Measurements from ENCODE around the gene KIF5A. TPM values are rescaled to one million over a fixed set of nuclear protein-coding genes. Genes with fewer than 3 reads are reported as not detected.

The KIF5A gene
- polyA plus RNA-seq, 1 of the 3 experiments (the other 2 are of a cell fraction) = 6.2 TPM

- ChIA-PET POLR2A (interaction anchor here (1.3 to 2.2 kb wide), 4 partner anchors 10 to 32 kb away, joined by 3 to 8 read pairs (median 5); no protein-coding TSS in a partner anchor), CTCF (interaction anchor here (0.5 to 2.1 kb wide), 6 partner anchors 14 to 426 kb away, joined by 3 to 5 read pairs (median 4); partner anchors contain the start of genes GLI1 and NAB2)
- no peak overlapping the region for H3K9ac ChIP-seq
- 91% methylated on average over 8 of the region's 9 CpGs for WGBS (ENCODE audit: low lambda C conversion rate)
- peaks cover 11 to 21% of the 10 kb centered on the region in 2 experiments for H3K4me1 ChIP-seq (ENCODE audit: control insufficient read depth in 1 of 2, insufficient read depth in 2 of 2, low read depth in 1 of 2, low read length in 1 of 2)
- peaks cover 33% of the 10 kb centered on the region for H3K79me2 ChIP-seq (ENCODE audit: insufficient read depth)
- H3F3A ChIP-seq (replicated peaks; ENCODE audit: insufficient read depth) = peaks cover 54% of the 10 kb centered on the region
- no peak overlapping the region for H3K4me2 ChIP-seq
- no peak for DNase-seq
- H3K4me3 ChIP-seq (ENCODE audit: low read depth in 2 of 2, low read length in 1 of 2) = no peak overlapping the region
- no peaks in the 10 kb centered on the region for H3K9me2 ChIP-seq
- H4K20me1 ChIP-seq (ENCODE audit: insufficient read depth) = peaks cover 40% of the 10 kb centered on the region
- peak overlapping the region in 1 of 2 experiments; percentile 29; a peak in 1 of 4 replicates for H3K27ac ChIP-seq (ENCODE audit: low read depth in 2 of 2, low read length in 1 of 2)
- no peak overlapping the region for H2AFZ ChIP-seq (ENCODE audit: low read depth)
- TF ChIP-seq TAF1 (IDR thresholded peaks at IDR 0.05; ENCODE audit: borderline replicate concordance, low read depth, low read length) (no peak), PBX3 (IDR thresholded peaks at IDR 0.05) (no peak), MXI1 (IDR thresholded peaks at IDR 0.05; ENCODE audit: low read depth, low read length) (no peak), TCF12 (IDR thresholded peaks at IDR 0.05) (no peak), SMC3 (IDR thresholded peaks at IDR 0.05; ENCODE audit: low read depth, low read length) (no peak), TEAD4 (IDR thresholded peaks at IDR 0.05; ENCODE audit: borderline replicate concordance, insufficient read depth) (no peak), RAD21 (IDR thresholded peaks at IDR 0.05; ENCODE audit: low read length) (no peak), USF2 (IDR thresholded peaks at IDR 0.05; ENCODE audit: borderline replicate concordance, low read depth, low read length) (no peak), GABPA (IDR thresholded peaks at IDR 0.05; ENCODE audit: low read depth) (no peak), CTCF (IDR thresholded peaks at IDR 0.05) (no peak)
- no peaks in the 10 kb centered on the region for H3K9me3 ChIP-seq
- no peaks in the 10 kb centered on the region for H3K27me3 ChIP-seq (ENCODE audit: insufficient read depth)
- peaks cover 61 to 62% of the 10 kb centered on the region in 2 experiments for H3K36me3 ChIP-seq (replicated peaks in 1 of 2; ENCODE audit: control insufficient read depth in 1 of 2, insufficient read depth in 2 of 2, low read length in 1 of 2)
Observed at GRCh38 chr12:57514720-57515407, 35.0 kb upstream of the KIF5A start.

GRCh38 chr12:57515408-57515933 is 34.4 kb upstream of the KIF5A start:
- ChIA-PET CTCF (interaction anchor here (0.6 to 2.1 kb wide), 4 partner anchors 14 to 276 kb away, joined by 3 to 5 read pairs (median 4); partner anchors contain the start of gene GLI1), POLR2A (interaction anchor here (1.3 to 2.2 kb wide), 4 partner anchors 14 to 31 kb away, joined by 4 to 8 read pairs (median 5); no protein-coding TSS in a partner anchor)
- H3K79me2 ChIP-seq (ENCODE audit: insufficient read depth) = peaks cover 37% of the 10 kb centered on the region
- peak overlapping the region in 1 of 2 experiments; percentile 29; a peak in 1 of 4 replicates for H3K27ac ChIP-seq (ENCODE audit: low read depth in 2 of 2, low read length in 1 of 2)
- no peaks in the 10 kb centered on the region for H3K9me3 ChIP-seq
- H3K9me2 ChIP-seq = no peaks in the 10 kb centered on the region
- H3K4me1 ChIP-seq (ENCODE audit: control insufficient read depth in 1 of 2, insufficient read depth in 2 of 2, low read depth in 1 of 2, low read length in 1 of 2) = peaks cover 11 to 21% of the 10 kb centered on the region in 2 experiments
- H3K4me3 ChIP-seq (ENCODE audit: low read depth in 2 of 2, low read length in 1 of 2) = no peak overlapping the region
- peaks cover 41% of the 10 kb centered on the region for H4K20me1 ChIP-seq (ENCODE audit: insufficient read depth)
- H2AFZ ChIP-seq (ENCODE audit: low read depth) = no peak overlapping the region
- H3F3A ChIP-seq (replicated peaks; ENCODE audit: insufficient read depth) = peaks cover 54% of the 10 kb centered on the region
- H3K27me3 ChIP-seq (ENCODE audit: insufficient read depth) = no peaks in the 10 kb centered on the region
- H3K4me2 ChIP-seq = no peak overlapping the region
- no peak overlapping the region for H3K9ac ChIP-seq
- no peak for TF ChIP-seq NFIC (IDR thresholded peaks at IDR 0.05; ENCODE audit: borderline replicate concordance)
- TF ChIP-seq, protein P1, sequence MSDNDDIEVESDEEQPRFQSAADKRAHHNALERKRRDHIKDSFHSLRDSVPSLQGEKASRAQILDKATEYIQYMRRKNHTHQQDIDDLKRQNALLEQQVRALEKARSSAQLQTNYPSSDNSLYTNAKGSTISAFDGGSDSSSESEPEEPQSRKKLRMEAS (IDR thresholded peaks at IDR 0.05; ENCODE audit: low read depth) = no peak
- WGBS (ENCODE audit: low lambda C conversion rate) = 76% methylated on average over 3 of the region's 3 CpGs
- H3K36me3 ChIP-seq (replicated peaks in 1 of 2; ENCODE audit: control insufficient read depth in 1 of 2, insufficient read depth in 2 of 2, low read length in 1 of 2) = peaks cover 61% of the 10 kb centered on the region in 2 experiments
- DNase-seq = no peak
